ENCODE measurements around the gene HOXC11. TPM values are rescaled to one million over a fixed set of nuclear protein-coding genes. Genes with fewer than 3 reads are reported as not detected.
A peak's percentile ranks its signal among the peaks of the same experiment; 100 is the strongest.

HOXC11 gene
- total and polyA plus RNA-seq, 10 of the 15 experiments (the other 5 are each of a cell fraction or from before 2014, with no cell fraction given): not detected

GRCh38 chr12:53989227-53990113 is 16.5 kb downstream of the HOXC11 start:
- Histone ChIP-seq H3K27ac (ENCODE audit: control insufficient read depth, insufficient read depth) (no peak overlapping the region), H3K36me3 (ENCODE audit: control insufficient read depth in 2 of 2, insufficient read depth in 2 of 2, low read length in 1 of 2) (no peaks in the 10 kb centered on the region), H3K9me3 (replicated peaks; ENCODE audit: control insufficient read depth, insufficient read depth, low read length) (no peaks in the 10 kb centered on the region), H3K4me2 (ENCODE audit: control insufficient read depth, insufficient read depth) (peak overlapping the region; percentile 75), H3K79me2 (ENCODE audit: control insufficient read depth, insufficient read depth, low read length) (no peaks in the 10 kb centered on the region), H3K4me3 (no peak overlapping the region; the same call in 1 of the 2 replicates), H3K27me3 (replicated peaks in 1 of 2; ENCODE audit: control insufficient read depth in 2 of 2, insufficient read depth in 2 of 2, low read length in 1 of 2) (peaks cover 38 to 60% of the 10 kb centered on the region in 2 experiments), H3K4me1 (ENCODE audit: control insufficient read depth, insufficient read depth, low read length) (peaks cover 10% of the 10 kb centered on the region), H2AFZ (ENCODE audit: control insufficient read depth, low read depth, low read length) (no peak overlapping the region), H4K20me1 (ENCODE audit: control insufficient read depth, insufficient read depth) (peaks cover 3% of the 10 kb centered on the region; the same call in 1 of the 2 replicates), H3K9ac (ENCODE audit: control insufficient read depth, insufficient read depth, low read length) (no peak overlapping the region)
- ATAC-seq: peak; percentile 63
- ChIA-PET RAD21 (ENCODE audit: unreplicated experiment) (interaction anchor here (1.0 to 2.0 kb wide), 4 partner anchors 11 to 199 kb away, joined by 3 to 5 read pairs (median 4); partner anchors contain the start of genes HOXC9 and SMUG1), POLR2A (interaction anchor here (1.0 kb wide), 1 partner anchor 11 kb away, joined by 3 read pairs; the partner anchor contains the start of gene HOXC9), SMC1A (ENCODE audit: uncharacterized antibody, unreplicated experiment) (no interaction called here), CTCF (interaction anchor here (0.8 to 5.5 kb wide), 13 partner anchors 32 to 289 kb away, joined by 3 to 54 read pairs (median 5); no protein-coding TSS in a partner anchor)
- no TSS peak for BruUV-seq (replicated peaks)
- intact Hi-C loops (cut with micrococcal nuclease; ENCODE audit: unreplicated experiment) (loop anchor here (5.0 to 10.0 kb wide), 3 partner anchors 195 to 285 kb away; no protein-coding TSS in a partner anchor), in situ Hi-C loops (cut with MboI) (no loop called here)
- peak; percentile 34 for DNase-seq (ENCODE audit: low read depth, low spot score)
- WGBS (ENCODE audit: insufficient coverage, insufficient replicate concordance, low lambda C conversion rate, missing lambda C conversion rate): 6% methylated on average over 28 of the region's 28 CpGs
- peak; percentile 76 for FAIRE-seq
- TF ChIP-seq PKNOX1 (IDR thresholded peaks at IDR 0.05) (peak; percentile 4; the same call in 1 of the 2 replicates), FOXM1 (IDR thresholded peaks at IDR 0.05; ENCODE audit: low read depth, low read length) (0 out of 2 replicates have a peak, but pooled peaks have one; percentile 37), SRF (IDR thresholded peaks at IDR 0.05; ENCODE audit: low read depth in 2 of 2, low read length in 2 of 2) (no peak), IKZF2 (IDR thresholded peaks at IDR 0.05) (peak; percentile 29 to 34; a peak in 1 of 4 replicates), CTCF (IDR thresholded peaks at IDR 0.05 in 2 of 3, conservative IDR thresholded peaks at IDR 0.05 in 1 of 3; ENCODE audit: control insufficient read depth in 2 of 3, extremely low read depth in 1 of 3, insufficient read depth in 1 of 3, low read depth in 3 of 3, low read length in 3 of 3) (peak; percentile 61 to 81 (median 73)), EP300 (IDR thresholded peaks at IDR 0.05; ENCODE audit: borderline replicate concordance in 1 of 2, control insufficient read depth in 1 of 2, low read depth in 2 of 2, low read length in 2 of 2) (0 out of 4 replicates have a peak, but pooled peaks of 1 of the 2 experiments have one; percentile 18), NBN (IDR thresholded peaks at IDR 0.05) (0 out of 2 replicates have a peak, but pooled peaks have one; percentile 23), ETV6 (conservative IDR thresholded peaks at IDR 0.05 in 1 of 2, IDR thresholded peaks at IDR 0.05 in 1 of 2; ENCODE audit: borderline replicate concordance in 1 of 2, low read depth in 1 of 2) (0 out of 4 replicates have a peak, but pooled peaks of 1 of the 2 experiments have one; percentile 11), ZBTB4 (CRISPR knock-in tag; IDR thresholded peaks at IDR 0.05) (no peak), HDGF (IDR thresholded peaks at IDR 0.05) (no peak), ATF7 (IDR thresholded peaks at IDR 0.05; ENCODE audit: low read depth) (no peak), MTA2 (IDR thresholded peaks at IDR 0.05; ENCODE audit: low read depth) (0 out of 2 replicates have a peak, but pooled peaks have one; percentile 15), ZSCAN29 (IDR thresholded peaks at IDR 0.05) (0 out of 2 replicates have a peak, but pooled peaks have one; percentile 73), SMC3 (IDR thresholded peaks at IDR 0.05; ENCODE audit: borderline replicate concordance, low read length) (peak; percentile 48; the same call in 1 of the 2 replicates)

Measured in GM12878 (cell line).